Fibroblast of lung (primary cell): ENCODE results near the gene GNG13.

Source experiments
- CTCF ChIP-seq, 2 donors: IDR thresholded peaks in 1 of 2; conservative IDR thresholded peaks in 1 of 2; 1 replicate in 1 of 2; 2 replicates in 1 of 2; pipeline ENCODE4 v1.5.1; 2011 to 2012; ENCODE audit warnings: low read length in 2 of 2, control low read depth in 1 of 2, inconsistent platforms in 1 of 2, low read depth in 1 of 2, mild to moderate bottlenecking in 1 of 2
- EZH2 ChIP-seq: IDR thresholded peaks from 2 replicates; pipeline ENCODE4 v1.5.1; 2012; ENCODE audit warnings: low read length, control low read depth, mild to moderate bottlenecking; ENCODE audit errors: missing control alignments

GRCh38 chr16:824194-824593 is 23.7 kb upstream of the GNG13 start:
- no peak for TF ChIP-seq EZH2
- no peak for TF ChIP-seq CTCF (conservative IDR thresholded peaks at IDR 0.05 in 1 of 2, IDR thresholded peaks at IDR 0.05 in 1 of 2; ENCODE audit: low read depth in 1 of 2, low read length in 2 of 2)
